ENCODE measurements around the gene BCL2L13.

BCL2L13 gene

DNA sequence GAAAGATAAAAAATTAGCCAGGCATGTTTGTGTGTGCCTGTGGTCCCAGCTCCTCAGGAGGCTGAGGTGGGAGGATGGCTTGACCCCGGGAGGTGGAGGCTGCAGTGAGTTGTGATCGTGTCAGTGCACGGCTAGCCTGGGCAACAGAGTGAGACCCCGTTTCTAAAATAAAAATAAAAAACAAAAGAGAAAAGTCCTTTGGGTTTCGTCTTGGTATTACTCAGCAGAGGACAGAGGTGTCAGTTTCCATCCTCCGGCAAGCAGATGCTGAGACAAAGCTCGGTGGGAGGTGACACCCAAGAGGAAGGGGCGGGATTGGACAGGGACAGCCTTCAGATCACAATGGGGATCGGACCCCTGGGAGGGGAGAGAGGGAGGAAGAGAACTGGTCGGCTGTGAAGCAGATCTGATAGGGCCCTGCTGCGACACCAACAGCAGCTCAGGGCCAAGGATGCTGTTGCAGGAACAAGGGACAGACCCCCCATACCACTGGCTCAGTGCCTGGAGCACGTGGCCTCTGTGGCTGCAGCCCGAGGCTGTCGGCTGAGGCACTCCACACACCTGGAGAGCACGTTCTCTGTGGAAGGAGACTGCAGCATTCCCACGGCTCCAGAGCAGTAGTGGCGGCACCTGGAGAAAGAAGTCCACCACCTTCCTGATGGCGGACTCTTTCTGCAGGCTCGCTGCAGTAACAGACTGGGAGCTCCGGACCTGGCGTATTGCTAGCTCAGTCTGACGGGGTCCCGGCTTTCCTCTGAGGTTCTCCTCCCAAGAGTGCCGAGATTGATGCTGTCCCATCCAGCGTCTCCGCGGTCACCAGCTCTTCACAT is 140.9 kb downstream of the BCL2L13 start:
- no peak for DNase-seq (ENCODE audit: low spot score)

DNA sequence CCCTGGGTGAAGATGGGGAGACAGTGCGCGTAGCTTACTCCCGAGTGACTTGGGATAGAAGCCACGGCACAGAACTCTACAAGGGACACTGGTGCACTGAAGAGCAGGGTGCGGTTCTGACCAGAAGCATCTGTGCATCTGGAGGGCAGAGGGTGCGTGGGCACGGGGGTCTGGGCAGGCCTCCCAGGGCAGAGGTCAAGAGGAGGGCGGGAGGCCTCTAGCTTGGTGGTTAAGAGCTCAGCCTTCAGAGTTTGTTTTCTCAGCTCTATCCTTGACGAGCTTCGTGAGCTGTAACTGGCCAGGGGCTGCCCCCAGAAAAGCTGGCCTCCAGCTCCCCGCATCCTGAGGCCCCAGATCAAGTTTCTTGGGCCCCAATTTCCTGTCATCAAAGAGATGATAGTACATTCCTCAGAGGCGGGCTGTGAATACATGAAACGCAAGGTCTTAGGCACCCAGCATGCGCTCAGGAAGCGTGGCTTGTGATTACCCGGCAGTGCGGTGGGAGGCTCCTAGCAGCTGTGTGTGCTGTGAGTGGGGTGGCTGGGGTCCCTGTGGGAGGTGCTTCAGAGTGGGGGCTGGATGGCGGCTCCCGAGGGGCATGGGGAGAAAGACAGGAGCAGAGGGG is 141.7 kb downstream of the BCL2L13 start:
- DNase-seq (ENCODE audit: low spot score), result no peak

All from germinal center (tissue), 1 donor.